GM19035 (cell line): ENCODE measurements around the gene OR10H5.
"Not testable (repeated sequence)": the region's sequence is repeated elsewhere in the genome, so short reads cannot be mapped to it uniquely, and the experiment has no call there.

ENCODE experiments used
- ATAC-seq: cut with Tn5 transposase; IDR thresholded peaks from one replicate; pipeline ENCODE4 v1.9.1; 2021; ENCODE audit not compliant: unreplicated experiment

OR10H5 gene

DNA sequence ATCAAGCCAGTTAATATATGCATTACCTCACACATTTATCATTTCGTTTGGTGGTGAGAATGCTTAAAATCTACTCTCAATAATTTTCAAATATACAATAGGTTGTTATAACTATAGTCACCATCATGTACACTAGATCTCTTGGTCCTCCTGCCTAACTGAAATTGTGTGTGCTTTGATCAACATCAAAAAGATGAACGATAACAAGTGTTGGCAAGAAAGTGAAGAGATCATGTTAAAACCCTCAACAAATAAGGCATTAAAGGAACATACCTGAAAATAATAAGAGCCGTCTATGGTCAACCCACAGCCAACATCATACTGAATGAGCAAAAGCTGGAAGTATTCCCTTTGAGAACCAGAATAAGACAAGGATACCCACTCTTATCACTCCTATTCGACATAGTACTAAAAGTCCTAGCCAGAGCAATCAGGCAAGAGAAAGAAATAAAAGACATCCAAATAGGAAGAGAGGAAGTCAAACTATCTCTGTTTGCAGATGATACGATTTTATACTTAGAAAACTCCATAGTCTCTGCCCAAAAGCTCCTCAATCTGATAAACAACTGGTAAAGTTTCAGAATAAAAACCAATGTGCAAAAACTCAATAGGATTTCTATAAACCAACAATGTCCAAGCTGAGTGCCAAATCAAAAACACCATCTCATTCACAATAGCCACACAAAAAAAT lies 55.9 kb downstream of the OR10H5 start:
- no peak for ATAC-seq

- ATAC-seq: not testable (repeated sequence)
These were observed 56.4 kb downstream of the OR10H5 start for GRCh38 chr19:15843894-15844222.

DNA sequence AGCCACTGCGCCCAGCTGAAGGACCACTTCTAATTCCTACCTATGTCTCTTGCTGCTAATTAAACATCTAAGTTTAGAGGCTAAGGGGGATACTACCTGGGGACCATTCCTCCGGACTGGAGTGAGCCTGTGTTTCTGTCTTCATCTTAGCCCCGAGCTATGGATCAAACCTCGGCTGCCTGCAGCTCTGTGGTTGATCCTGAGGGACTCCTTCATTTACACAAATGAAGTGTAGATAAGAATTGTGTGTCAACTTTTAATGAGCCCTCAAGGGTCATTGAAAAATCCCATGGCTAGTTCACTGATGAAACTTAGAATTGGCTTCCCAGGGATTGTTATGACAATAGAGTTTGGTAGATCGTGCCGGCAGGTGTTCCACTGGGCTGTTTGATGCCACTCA lies 59.5 kb downstream of the OR10H5 start:
- no peak for ATAC-seq

DNA sequence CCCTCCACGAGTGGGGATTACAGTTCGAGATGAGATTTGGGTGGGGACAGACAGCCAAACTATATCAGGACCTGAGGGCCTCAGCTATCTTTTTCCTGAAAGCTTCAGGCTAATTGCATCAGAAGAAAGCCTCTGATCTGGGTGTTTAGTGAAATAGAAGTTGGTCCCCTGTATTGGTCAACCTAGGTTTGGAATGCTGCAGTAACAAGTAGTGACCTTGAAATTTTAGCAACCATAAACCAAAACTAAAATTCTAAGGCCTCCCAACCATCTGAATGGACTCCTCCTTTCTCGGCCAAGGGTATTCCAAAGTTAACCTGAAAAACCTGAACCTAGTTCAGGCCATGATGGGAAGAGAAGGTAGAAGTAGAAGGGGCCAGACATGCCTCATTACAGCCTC lies 62.9 kb downstream of the OR10H5 start:
- no peak for ATAC-seq
